GM06990 (cell line): ENCODE measurements around the gene SLC6A5.
"Not testable (repeated sequence)": the region's sequence is repeated elsewhere in the genome, so short reads cannot be mapped to it uniquely, and the experiment has no call there.

Source experiments
- DNase-seq: peaks from one replicate; pipeline ENCODE4 v3.0.0-alpha.2; 2011; ENCODE audit not compliant: insufficient read length; ENCODE audit errors: extremely low read depth
- H3K27me3 ChIP-seq: replicated peaks from 2 replicates; pipeline ENCODE4 v1.6.0; 2011; ENCODE audit warnings: low read length; ENCODE audit not compliant: control insufficient read depth, insufficient read depth
- H3K36me3 ChIP-seq: 2 replicates; pipeline ENCODE4 v1.5.1; 2011; ENCODE audit warnings: low read length; ENCODE audit not compliant: control insufficient read depth, insufficient read depth
- H3K4me3 ChIP-seq: replicated peaks from 2 replicates; pipeline ENCODE4 v1.5.1; 2011; ENCODE audit warnings: low read depth, mild to moderate bottlenecking, control low read depth, low read length
- CTCF ChIP-seq: IDR thresholded peaks from 2 replicates; pipeline ENCODE4 v1.5.1; 2011; ENCODE audit warnings: low read length, control low read depth, mild to moderate bottlenecking, inconsistent platforms; ENCODE audit not compliant: insufficient read depth, poor library complexity, severe bottlenecking

Gene SLC6A5

GRCh38 chr11:20599221-20600019 lies at the start of gene SLC6A5:
TSS of gene SLC6A5 (plus strand) at chr11:20599608. CDS start at chr11:20599673, 65 bp downstream.
- no peak for DNase-seq
- Histone ChIP-seq H3K36me3 (no peaks in the 10 kb centered on the region), H3K27me3 (no peaks in the 10 kb centered on the region; the same call in 1 of the 2 replicates), H3K4me3 (no peak within 1 kb of the TSS)
- no peak for TF ChIP-seq CTCF

- Histone ChIP-seq H3K36me3 (no peaks in the 10 kb centered on the region), H3K27me3 (peaks cover 2% of the 10 kb centered on the region; the same call in 1 of the 2 replicates), H3K4me3 (no peak overlapping the region)
- DNase-seq, result no peak
- no peak for TF ChIP-seq CTCF
Observed at GRCh38 chr11:20551096-20551495, 48.3 kb upstream of the SLC6A5 start.

GRCh38 chr11:20555783-20556182 lies 43.6 kb upstream of the SLC6A5 start:
- DNase-seq, result no peak
- TF ChIP-seq CTCF, result no peak
- no peak overlapping the region for H3K4me3 ChIP-seq
- H3K36me3 ChIP-seq, result no peaks in the 10 kb centered on the region
- H3K27me3 ChIP-seq, result no peaks in the 10 kb centered on the region; the same call in none of the 2 replicates

GRCh38 chr11:20556396-20556795 lies 43.0 kb upstream of the SLC6A5 start:
- not testable (repeated sequence) for H3K4me3 ChIP-seq, H3K36me3 ChIP-seq, DNase-seq, H3K27me3 ChIP-seq

- no peak overlapping the region for H3K4me3 ChIP-seq
- H3K27me3 ChIP-seq, result no peaks in the 10 kb centered on the region; the same call in 1 of the 2 replicates
- no peaks in the 10 kb centered on the region for H3K36me3 ChIP-seq
- no peak for TF ChIP-seq CTCF
- DNase-seq, result no peak
Observed at GRCh38 chr11:20558741-20559140, 40.7 kb upstream of the SLC6A5 start.

- Histone ChIP-seq H3K36me3 (no peaks in the 10 kb centered on the region), H3K27me3 (no peaks in the 10 kb centered on the region; the same call in 1 of the 2 replicates), H3K4me3 (no peak overlapping the region)
- no peak for DNase-seq
- TF ChIP-seq CTCF, result no peak
Observed at GRCh38 chr11:20559523-20560300, 39.7 kb upstream of the SLC6A5 start.
